GM21447 (cell line): ENCODE data around the gene ZNF615.
"Not testable (repeated sequence)": the region's sequence is repeated elsewhere in the genome, so short reads cannot be mapped to it uniquely, and the experiment has no call there.

Experiments used
- ATAC-seq: cut with Tn5 transposase; IDR thresholded peaks from one replicate; pipeline ENCODE4 v1.9.1; 2021; ENCODE audit not compliant: unreplicated experiment

Gene ZNF615

GRCh38 chr19:51980926-51981325 is 27.1 kb downstream of the ZNF615 start:
- not testable (repeated sequence) for ATAC-seq

GRCh38 chr19:51980116-51980736 is 27.8 kb downstream of the ZNF615 start:
- ATAC-seq, result no peak

GRCh38 chr19:51978882-51979281 is 29.1 kb downstream of the ZNF615 start:
- ATAC-seq, result no peak

- no peak for ATAC-seq
These were observed 30.7 kb downstream of the ZNF615 start for GRCh38 chr19:51977346-51977745.

- ATAC-seq, result no peak
These were observed 31.2 kb downstream of the ZNF615 start for GRCh38 chr19:51976852-51977251.

GRCh38 chr19:51975787-51976186 is 32.2 kb downstream of the ZNF615 start:
- not testable (repeated sequence) for ATAC-seq

GRCh38 chr19:51971624-51972023 is 36.4 kb downstream of the ZNF615 start:
- no peak for ATAC-seq

GRCh38 chr19:51970718-51971117 is 37.3 kb downstream of the ZNF615 start:
- no peak for ATAC-seq

GRCh38 chr19:51965583-51965982 is 42.4 kb downstream of the ZNF615 start:
- ATAC-seq, result no peak

- not testable (repeated sequence) for ATAC-seq
These were observed 47.3 kb downstream of the ZNF615 start for GRCh38 chr19:51960621-51961233.

- no peak for ATAC-seq
These were observed 48.2 kb downstream of the ZNF615 start for GRCh38 chr19:51959791-51960190.

- ATAC-seq, result not testable (repeated sequence)
These were observed 50.2 kb downstream of the ZNF615 start for GRCh38 chr19:51957846-51958245.

GRCh38 chr19:51948975-51949374 is 59.0 kb downstream of the ZNF615 start:
- no peak for ATAC-seq

GRCh38 chr19:51946602-51947001 is 61.4 kb downstream of the ZNF615 start:
- no peak for ATAC-seq

- ATAC-seq, result no peak
These were observed 63.0 kb downstream of the ZNF615 start for GRCh38 chr19:51944798-51945552.
